Loucy (cell line): ENCODE measurements around the gene ANKS3.

Experiments used
- CTCF ChIP-seq: fragments of 200-600 bp; sonication (generic); conservative IDR thresholded peaks from 2 replicates; pipeline ENCODE4 v1.5.1; 2014; ENCODE audit warnings: mild to moderate bottlenecking, antibody characterized with exemption, low read length
- EZH2phosphoT487 ChIP-seq: fragments of 200-600 bp; IDR thresholded peaks from 2 replicates; pipeline ENCODE4 v1.6.1; 2018; ENCODE audit warnings: antibody characterized with exemption, mild to moderate bottlenecking, moderate library complexity, borderline replicate concordance

- TF ChIP-seq CTCF (no peak), EZH2phosphoT487 (no peak)
These were observed 43.4 kb upstream of the ANKS3 start for GRCh38 chr16:4777339-4778049.
